Suprapubic skin (tissue), 4 donors: ENCODE measurements around the gene MAML1.

Source experiments
- CTCF ChIP-seq, 2 donors: fragments of 200-600 bp in 1 of 2; fragments of 450-650 bp in 1 of 2; sonication (generic) in 1 of 2; IDR thresholded peaks; one replicate each; pipeline ENCODE4 v1.5.1; 2016 to 2019; ENCODE audit warnings: antibody characterized with exemption in 2 of 2, mild to moderate bottlenecking in 1 of 2, moderate library complexity in 1 of 2
- POLR2A ChIP-seq, 2 donors: fragments of 450-650 bp; IDR thresholded peaks; one replicate each; pipeline ENCODE4 v1.6.1; 2017; ENCODE audit warnings: antibody characterized with exemption in 2 of 2, mild to moderate bottlenecking in 2 of 2, moderate library complexity in 2 of 2
- POLR2AphosphoS5 ChIP-seq, 3 donors: sonication (generic); formaldehyde crosslinking; IDR thresholded peaks; one replicate each; pipeline ENCODE4 v1.6.1; 2017; ENCODE audit warnings: antibody characterized with exemption in 3 of 3

- TF ChIP-seq CTCF (IDR thresholded peaks at IDR 0.05), result no peak
- no peak for TF ChIP-seq POLR2A (IDR thresholded peaks at IDR 0.05)
- no peak for TF ChIP-seq POLR2AphosphoS5 (IDR thresholded peaks at IDR 0.05)
These were observed 38.1 kb upstream of the MAML1 start for GRCh38 chr5:179694561-179694960.
